ENCODE results near the gene TNFRSF6B.
"Not testable (repeated sequence)": the region's sequence is repeated elsewhere in the genome, so short reads cannot be mapped to it uniquely, and the experiment has no call there.

The TNFRSF6B gene

DNA sequence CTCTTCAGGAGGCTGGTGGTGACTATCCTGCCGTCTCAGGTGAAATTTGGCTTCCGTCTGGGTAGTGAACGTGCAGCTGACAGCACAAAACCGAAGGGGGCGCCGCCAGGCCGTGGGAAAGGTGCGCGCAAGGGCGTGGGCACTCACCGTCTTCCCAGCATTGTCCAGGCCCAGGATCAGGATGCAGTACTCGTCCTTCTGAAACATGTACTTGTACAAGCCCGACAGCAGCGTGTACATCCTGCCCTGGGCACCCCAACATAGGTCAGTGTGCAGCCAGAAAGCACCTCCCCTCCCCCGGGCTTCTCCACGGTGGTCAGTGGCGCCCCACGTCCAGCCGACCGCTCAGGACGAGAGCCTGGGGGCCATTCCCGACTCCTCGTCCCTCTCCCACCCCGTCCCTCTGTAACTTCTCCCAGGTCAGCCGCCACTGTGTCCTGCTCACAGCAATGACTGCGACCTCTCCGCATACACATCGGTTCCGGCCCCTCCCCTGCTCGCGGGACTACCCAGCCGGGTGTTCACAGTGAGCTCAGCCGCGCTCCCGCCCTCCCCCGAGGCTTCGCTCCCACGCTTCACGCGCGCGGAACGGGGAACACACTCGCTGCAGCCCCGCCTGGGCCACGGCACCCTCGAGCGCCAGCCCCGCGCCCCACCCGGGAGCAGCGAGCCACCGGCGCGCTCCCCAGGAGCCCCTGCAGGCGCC, 10.6 kb downstream of the TNFRSF6B start:
- peak overlapping the region; percentile 91 for H3K4me3 ChIP-seq (ENCODE audit: low read depth, low read length)

DNA sequence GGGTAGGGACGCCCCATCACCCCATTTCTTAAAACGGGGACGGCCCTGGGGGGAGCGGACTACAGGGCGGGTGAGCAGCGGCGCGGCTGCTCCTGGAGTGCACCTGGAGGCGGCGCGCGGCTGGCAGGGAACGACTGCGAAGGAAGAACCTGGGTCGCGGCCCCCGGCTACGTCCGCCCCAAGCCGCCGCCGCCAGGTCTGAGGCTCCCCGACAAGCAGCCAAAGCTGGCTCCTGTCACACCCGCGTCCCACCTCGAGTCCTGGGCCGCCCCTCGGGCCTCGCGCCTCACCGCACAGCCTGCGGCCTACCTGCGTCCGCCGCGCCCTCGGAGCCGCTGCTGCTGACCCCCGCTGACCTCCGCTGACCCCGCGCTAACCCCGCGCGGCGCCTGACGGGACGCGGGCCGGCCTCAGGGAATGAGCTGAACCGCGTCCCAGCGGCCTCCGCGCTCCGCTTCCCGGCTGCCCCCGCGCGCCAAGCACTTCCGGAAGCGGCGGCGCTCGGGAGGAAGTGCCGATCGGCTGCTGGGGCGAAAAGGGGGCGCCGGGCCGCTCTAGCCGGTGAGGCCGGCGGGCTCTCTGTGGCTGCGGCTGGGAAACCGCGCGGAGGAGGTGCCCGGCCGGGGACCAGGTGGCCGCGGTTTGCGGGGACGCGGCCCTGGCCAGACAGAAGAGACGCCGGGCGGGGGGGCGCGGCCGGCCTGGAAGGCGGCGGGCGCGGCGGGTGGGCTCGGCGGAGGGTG, 11.3 kb downstream of the TNFRSF6B start, which contains the start of the genes ARFRP1 and ZGPAT:
TSS of gene ARFRP1 (minus strand) at position 419 of the 743 bp plus-strand sequence. CDS start 885 bp downstream, outside the sequence.
TSS of gene ZGPAT (plus strand) at position 482 of the 743 bp plus-strand sequence. CDS start 542 bp downstream, outside the sequence.
- H3K4me3 ChIP-seq (ENCODE audit: low read depth, low read length), result peak within 1 kb of the TSS; percentile 91

DNA sequence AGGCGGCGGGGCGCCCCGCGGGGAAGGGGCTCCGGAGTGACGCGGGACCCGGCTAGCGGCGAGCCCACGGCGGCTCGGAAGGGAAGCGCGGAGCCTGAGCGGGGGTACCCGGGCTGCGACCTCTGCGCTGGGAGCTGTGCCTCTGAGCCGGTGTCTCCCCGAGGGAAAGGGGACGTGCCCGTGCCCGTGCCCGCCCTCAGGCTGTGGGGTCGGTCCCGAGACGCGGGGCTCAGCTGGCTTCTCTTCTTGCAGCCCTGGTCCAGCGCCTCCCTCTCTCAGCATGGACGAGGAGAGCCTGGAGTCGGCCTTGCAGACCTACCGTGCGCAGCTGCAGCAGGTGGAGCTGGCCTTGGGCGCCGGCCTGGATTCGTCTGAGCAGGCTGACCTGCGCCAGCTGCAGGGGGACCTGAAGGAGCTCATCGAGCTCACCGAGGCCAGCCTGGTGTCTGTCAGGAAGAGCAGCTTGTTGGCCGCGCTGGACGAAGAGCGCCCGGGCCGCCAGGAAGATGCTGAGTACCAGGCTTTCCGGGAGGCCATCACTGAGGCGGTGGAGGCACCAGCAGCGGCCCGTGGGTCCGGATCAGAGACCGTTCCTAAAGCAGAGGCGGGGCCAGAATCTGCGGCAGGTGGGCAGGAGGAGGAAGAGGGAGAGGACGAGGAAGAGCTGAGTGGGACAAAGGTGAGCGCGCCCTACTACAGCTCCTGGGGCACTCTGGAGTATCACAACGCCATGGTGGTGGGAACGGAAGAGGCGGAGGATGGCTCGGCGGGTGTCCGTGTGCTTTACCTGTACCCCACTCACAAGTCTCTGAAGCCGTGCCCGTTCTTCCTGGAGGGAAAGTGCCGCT, 12.1 kb downstream of the TNFRSF6B start:
- peak overlapping the region; percentile 91 for H3K4me3 ChIP-seq (ENCODE audit: low read depth, low read length)

DNA sequence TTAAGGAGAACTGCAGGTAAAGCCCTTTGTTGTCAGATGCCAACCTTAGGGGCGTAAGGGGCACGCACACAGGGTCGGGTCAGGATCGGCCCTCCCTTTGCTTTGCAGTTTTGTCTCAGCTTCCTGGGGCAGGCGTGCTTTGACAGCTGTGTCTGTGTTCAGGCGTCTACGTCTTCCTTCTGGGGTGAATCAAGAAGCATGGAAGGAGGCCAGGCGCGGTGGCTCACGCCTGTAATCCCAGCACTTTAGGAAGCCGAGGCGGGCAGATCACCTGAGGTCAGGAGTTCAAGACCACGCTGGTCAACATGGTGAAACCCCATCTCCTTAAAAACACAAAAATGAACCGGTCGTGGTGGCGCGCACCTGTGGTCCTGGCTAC, 12.7 kb downstream of the TNFRSF6B start:
- peak overlapping the region; percentile 91 for H3K4me3 ChIP-seq (ENCODE audit: low read depth, low read length)

DNA sequence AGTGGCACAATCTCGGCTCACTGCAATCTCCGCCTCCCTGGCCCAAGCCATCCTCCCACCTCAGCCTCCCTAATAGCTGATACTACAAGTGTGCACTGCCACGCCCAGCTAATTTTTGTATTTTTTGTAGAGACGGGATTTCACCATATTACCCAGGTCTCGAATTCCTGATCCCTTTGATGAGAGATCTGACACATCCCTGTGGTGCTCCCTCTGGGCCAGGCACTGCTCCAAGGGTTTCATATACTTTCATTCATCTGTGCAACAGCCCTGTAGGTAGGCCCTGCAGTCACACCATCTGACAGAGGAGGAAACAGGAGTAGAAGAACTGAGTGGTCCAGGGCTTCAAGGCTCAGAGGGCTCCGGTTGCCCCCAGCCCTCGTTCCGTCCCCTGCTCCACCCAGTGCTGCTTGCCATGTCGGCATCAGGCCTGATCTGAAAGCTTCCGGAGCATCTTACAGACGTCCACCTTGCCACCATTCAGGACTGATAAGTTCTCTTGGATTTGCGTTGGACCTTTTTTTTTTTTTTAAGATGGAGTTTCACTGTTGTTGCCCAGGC, 14.7 kb downstream of the TNFRSF6B start:
- no peak overlapping the region for H3K4me3 ChIP-seq (ENCODE audit: low read depth, low read length)

DNA sequence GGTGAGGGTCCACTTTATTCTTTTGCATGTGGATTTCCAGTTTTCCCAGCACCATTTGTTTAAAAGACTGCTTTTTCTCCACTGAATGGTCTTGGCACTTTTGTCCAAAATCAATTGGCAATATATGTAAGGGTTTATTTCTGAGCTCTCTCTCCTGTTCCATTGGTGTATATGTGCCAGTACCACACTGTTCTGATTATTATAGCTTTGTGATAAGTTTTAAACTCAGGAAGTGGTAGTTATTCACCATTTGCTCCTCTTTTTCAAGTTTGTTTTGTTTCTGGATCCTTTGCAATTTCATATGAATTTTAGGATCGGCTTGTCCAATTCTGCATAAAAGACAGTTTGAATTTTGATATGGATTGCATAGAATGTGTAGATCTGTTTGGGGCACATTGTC, 15.7 kb downstream of the TNFRSF6B start:
- H3K4me3 ChIP-seq (ENCODE audit: low read depth, low read length), result no peak overlapping the region

DNA sequence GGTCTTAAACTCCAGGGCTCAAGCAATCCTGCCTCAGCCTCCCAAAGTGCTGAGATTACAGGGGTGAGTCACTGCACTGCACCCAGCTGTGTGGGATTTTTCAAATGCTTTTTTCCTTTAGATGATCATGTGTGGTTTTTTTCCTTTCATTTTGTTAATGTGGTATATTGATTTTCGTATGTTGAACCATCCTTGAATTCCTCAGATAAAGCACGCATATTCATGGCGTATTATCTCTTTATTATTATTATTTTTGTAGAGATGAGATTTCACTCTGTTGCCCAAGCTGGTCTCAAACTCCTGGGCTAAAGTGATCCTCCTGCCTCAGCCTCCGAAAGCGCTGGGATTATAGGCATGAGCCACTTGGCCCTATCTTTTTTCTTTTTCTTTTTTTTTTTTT, 18.4 kb downstream of the TNFRSF6B start:
- H3K4me3 ChIP-seq (ENCODE audit: low read depth, low read length), result no peak overlapping the region

DNA sequence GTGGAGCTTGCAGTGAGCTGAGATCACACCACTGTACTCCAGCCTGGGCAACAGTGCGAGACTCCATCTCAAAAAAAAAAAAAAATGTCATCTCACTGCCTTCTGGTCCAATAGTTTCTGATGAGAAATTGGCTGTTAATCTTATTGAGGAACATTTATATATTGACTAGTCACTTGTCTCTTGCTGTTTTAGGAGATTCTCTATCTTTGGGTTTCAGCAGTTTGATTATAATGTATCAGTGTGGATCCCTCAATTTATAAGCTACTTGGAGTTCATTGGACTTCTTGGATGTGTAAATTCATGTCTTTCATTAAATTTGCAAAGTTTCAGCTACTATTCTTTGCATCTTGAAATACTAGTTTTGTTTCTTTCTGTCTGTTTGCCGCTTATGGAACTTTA, 22.5 kb downstream of the TNFRSF6B start:
- H3K4me3 ChIP-seq (ENCODE audit: low read depth, low read length), result no peak overlapping the region

DNA sequence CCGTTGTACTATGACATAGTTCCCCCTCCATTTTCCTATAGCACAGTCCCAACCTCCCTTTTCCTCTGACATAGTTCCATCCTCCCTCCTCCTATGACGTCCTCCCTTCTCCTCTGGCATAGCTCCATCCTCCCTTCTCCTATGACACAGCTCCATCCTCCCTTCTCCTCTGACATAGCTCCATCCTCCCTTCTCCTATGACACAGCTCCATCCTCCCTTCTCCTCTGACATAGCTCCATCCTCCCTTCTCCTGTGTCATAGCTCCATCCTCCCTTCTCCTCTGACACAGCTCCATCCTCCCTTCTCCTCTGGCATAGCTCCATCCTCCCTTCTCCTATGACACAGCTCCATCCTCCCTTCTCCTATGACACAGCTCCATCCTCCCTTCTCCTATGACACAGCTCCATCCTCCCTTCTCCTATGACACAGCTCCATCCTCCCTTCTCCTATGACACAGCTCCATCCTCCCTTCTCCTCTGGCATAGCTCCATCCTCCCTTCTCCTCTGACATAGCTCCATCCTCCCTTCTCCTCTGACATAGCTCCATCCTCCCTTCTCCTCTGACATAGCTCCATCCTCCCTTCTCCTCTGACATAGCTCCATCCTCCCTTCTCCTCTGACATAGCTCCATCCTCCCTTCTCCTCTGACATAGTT, 26.6 kb downstream of the TNFRSF6B start:
- H3K4me3 ChIP-seq (ENCODE audit: low read depth, low read length), result not testable (repeated sequence)

DNA sequence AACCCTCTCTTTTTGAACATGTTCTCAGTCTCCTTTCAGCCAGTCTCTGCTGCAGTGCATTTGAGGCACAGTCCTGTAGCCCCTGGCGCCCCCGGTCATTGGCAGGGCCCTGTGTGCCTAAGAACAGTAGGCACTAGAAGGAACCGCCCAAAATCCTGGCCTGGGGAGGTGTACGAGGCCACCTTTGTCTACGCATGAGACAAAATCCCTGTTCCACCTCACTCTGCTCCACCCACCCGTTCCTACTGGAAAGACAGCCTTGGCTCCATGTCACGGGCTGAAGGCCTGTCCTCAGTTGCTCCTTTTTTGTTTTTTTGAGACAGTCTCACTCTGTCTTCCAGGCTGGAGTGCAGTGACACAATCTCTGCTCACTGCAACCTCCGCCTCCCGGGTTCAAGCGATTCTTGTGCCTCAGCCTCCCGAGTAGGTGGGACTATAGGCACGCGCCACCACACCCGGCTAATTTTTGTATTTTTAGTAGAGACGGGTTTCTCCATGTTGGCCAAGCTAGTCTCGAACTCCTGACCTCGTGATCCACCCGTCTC, 33.8 kb downstream of the TNFRSF6B start:
- H3K4me3 ChIP-seq (ENCODE audit: low read depth, low read length), result not testable (repeated sequence)

DNA sequence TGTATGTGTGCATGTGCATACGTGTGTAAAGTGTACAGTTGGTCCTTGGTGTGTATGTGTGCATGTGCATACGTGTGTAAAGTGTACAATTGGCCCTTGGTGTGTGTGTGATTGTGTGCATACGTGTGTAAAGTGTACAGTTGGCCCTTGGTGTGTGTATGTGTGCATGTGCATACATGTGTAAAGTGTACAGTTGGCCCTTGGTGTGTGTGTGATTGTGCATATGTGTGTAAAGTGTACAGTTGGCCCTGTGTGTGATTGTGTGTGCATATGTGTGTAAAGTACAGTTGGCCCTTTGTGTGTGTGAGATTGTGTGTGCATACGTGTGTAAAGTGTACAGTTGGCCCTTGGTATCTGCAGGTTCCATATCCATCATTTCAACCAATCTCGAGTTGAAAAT, 35.0 kb downstream of the TNFRSF6B start:
- H3K4me3 ChIP-seq (ENCODE audit: low read depth, low read length), result no peak overlapping the region

DNA sequence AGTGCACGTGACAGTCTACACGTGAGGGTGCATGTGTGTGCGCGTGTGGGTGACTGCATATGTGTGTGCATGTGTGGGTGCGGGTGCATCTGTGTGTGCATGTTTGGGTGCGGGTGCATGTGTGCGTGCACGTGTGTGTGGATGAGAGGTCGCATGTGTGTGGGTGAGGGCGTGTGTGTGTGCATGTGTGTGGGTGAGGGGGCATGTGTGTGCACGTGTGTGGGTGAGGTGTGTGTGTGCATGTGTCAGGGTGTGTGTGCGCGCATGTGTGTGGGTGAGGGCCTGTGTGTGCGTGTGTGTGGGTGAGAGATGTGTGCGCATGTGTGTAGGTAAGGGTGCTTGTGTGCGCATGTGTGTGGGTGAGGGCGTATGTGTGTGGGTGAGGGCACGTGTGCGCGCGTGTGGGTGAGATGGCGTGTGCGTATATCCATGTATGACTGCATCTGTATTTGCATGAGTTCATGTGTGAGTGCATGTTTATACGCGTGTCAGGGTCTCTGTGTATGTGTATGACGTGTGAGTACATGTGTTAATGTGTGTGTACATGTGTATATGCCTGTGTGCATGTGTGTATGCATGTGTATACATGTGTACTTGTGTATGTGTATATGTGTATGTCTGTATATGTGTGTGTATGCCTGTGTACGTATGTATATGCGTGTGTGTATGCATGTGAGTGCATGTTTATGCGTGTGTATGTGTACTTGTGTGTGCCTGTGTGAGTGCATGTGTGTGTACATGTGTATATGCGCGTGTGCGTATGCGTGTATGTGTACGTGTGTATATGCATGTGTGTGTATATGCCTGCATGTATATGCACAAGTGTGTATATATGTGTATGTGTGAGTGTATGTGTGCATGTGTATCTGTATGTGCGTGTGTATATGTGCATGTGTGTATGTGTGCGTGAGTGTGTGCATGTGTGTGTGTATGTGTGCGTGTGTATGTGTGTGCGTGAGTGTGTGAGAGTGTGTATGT, 36.0 kb downstream of the TNFRSF6B start:
- no peak overlapping the region for H3K4me3 ChIP-seq (ENCODE audit: low read depth, low read length)

DNA sequence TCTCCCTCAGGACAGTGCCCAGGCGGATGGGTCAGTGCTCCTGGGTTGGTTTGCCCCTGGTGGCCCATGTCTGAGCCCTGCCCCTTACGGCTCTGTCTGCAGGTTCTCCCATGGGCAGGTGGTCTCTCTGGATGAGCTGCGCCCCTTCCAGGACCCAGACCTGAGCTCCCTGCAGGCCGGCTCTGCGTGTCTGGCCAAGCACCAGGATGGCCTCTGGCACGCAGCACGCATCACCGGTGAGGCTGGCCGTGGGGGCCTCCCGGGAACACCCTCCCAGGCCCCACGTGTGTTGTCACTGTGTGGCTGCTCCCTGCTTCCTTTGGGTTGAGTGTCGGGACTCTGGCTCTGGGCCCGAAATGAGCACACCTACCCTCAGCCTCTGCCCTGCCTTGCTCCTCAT, 36.7 kb downstream of the TNFRSF6B start:
- H3K4me3 ChIP-seq (ENCODE audit: low read depth, low read length), result no peak overlapping the region

DNA sequence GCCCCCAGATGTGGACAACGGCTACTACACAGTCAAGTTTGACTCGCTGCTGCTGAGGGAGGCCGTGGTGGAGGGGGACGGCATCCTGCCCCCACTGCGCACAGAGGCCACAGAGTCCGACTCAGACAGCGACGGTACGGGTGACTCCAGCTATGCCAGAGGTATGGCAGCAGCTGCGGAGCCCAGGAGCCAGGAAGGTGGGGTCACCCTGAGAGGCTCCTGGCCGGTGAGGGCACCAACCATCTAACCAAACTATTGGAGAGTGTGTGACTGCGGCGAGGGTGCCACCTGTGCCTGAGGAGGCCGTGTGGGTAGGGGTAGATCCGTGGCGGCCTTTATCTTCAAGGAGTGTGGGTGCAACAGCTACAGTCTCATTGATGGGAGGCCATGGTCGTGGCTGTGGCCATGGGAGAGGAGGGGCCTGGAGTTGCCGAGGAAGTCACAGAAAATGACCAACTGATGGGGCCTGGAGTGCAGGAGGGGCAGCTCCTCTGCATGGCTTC, 37.2 kb downstream of the TNFRSF6B start:
- H3K4me3 ChIP-seq (ENCODE audit: low read depth, low read length), result no peak overlapping the region

DNA sequence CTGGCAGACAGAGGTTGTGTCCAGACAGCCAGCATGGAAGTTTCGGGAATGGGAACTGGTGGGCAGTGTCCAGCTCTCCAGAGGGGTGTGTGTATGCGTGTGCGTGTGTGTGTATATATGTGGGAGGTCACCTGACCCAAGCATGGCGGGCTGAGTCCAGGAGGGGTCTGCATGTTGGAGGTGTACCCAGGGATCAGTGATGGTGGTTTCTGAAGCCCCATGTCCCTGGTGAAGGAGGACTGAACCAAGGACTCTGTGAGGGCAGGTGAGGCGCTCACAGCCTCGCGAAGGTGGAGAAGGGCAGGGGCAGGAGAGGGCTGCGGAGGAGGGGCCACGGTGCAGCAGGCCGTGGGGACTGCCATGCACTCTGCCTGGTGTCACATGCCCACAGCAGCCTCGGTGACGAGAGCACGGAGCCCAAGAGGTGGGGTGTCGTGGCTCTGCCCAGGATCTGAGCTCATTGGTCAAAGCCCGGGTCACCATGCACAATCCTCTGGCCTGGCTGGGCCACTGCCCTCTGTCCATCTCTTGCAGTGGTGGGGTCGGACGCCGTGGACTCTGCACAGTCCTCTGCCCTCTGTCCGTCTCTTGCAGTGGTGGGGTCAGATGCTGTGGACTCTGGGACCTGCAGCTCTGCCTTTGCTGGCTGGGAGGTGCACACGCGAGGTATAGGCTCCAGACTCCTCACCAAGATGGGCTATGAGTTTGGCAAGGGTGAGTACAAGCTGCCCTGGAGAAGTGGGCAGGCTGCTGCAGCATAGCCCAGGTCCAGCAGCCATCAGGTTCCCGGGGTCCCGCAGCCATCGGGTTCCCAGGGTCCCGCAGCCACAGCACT, 37.9 kb downstream of the TNFRSF6B start:
- H3K4me3 ChIP-seq (ENCODE audit: low read depth, low read length), result no peak overlapping the region

DNA sequence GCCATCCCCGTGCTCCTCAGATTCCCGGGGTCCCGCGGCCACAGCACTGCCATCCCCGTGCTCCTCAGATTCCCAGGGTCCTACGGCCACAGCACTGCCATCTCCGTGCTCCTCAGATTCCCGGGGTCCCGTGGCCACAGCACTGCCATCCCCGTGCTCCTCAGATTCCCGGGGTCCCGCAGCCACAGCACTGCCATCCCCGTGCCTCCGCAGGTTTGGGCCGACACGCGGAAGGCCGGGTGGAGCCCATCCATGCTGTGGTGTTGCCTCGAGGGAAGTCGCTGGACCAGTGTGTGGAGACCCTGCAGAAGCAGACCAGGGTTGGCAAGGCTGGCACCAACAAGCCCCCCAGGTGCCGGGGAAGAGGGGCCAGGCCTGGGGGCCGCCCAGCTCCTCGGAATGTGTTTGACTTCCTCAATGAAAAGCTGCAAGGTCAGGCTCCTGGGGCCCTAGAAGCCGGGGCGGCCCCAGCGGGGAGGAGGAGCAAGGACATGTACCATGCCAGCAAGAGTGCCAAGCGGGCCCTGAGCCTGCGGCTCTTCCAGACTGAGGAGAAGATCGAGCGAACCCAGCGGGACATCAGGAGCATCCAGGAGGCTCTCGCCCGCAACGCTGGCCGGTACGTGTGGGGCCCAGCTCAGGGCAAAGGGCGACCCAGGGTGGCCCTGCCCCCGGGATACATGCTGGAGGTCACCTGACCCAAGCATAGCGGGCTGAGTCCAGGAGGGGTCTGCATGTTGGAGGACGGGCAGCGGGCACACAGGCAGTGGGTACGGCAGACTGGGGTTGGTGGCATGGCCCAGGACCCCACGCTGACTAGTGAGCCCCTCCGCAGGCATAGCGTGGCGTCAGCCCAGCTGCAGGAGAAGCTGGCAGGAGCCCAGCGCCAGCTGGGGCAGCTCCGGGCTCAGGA, 38.8 kb downstream of the TNFRSF6B start:
- no peak overlapping the region for H3K4me3 ChIP-seq (ENCODE audit: low read depth, low read length)
